Activated CD4-positive, alpha-beta memory T cell treated with anti-CD3 and anti-CD28 coated beads for 36 hours (primary cell): ENCODE results near the gene RAMP1. TPM values are rescaled to one million over a fixed set of nuclear protein-coding genes. Genes with fewer than 3 reads are reported as not detected.

Experiments
- CTCF ChIA-PET: fragments of 350-600 bp; sonication (Branson Sonifier 250); formaldehyde crosslinking; loops from one replicate; lab custom pipeline; 2021; ENCODE audit warnings: antibody characterized with exemption, inconsistent platforms; lab: Charles Lee
- POLR2A ChIA-PET: fragments of 350-600 bp; sonication (Branson Sonifier 250); formaldehyde crosslinking; loops from one replicate; lab custom pipeline; 2021; ENCODE audit warnings: antibody characterized with exemption; lab: Charles Lee
- DNase-seq: peaks from one replicate; pipeline ENCODE4 v3.0.0-alpha.2; 2020
- H3K27ac Mint-ChIP-seq: one replicate; pipeline ENCODE4 v1.8.0; 2021; ENCODE audit warnings: mixed read lengths
- H3K27me3 Mint-ChIP-seq: one replicate; pipeline ENCODE4 v1.8.0; 2021; ENCODE audit warnings: mixed read lengths
- H3K36me3 Mint-ChIP-seq: one replicate; pipeline ENCODE4 v1.8.0; 2021; ENCODE audit warnings: mixed read lengths
- H3K4me1 Mint-ChIP-seq: one replicate; pipeline ENCODE4 v1.8.0; 2021; ENCODE audit warnings: low read depth, mixed read lengths
- H3K4me3 Mint-ChIP-seq: one replicate; pipeline ENCODE4 v1.8.0; 2021; ENCODE audit warnings: mild to moderate bottlenecking, mixed read lengths
- H3K9me3 Mint-ChIP-seq: one replicate; pipeline ENCODE4 v1.8.0; 2021; ENCODE audit warnings: mixed read lengths
- intact Hi-C: fragments of 100-400 bp; cut with micrococcal nuclease; formaldehyde crosslinking; loops from one replicate; pipeline ENCODE4 v1.15.1; 2023
- total RNA-seq, 2 experiments: library from RNA; stranded (reverse); gene quantifications; one replicate each; pipeline ENCODE4 v1.2.3, GENCODE V29; 2021

The RAMP1 gene
- total RNA-seq, 2 experiments from 2014 or later: 0.77 to 0.97 TPM

- Mint-ChIP-seq H3K27ac (no peak overlapping the region), H3K4me3 (no peak overlapping the region), H3K9me3 (no peaks in the 10 kb centered on the region), H3K4me1 (peaks cover 21% of the 10 kb centered on the region), H3K27me3 (no peaks in the 10 kb centered on the region), H3K36me3 (no peaks in the 10 kb centered on the region)
- ChIA-PET POLR2A (no interaction called here), CTCF (no interaction called here)
- no peak for DNase-seq
- intact Hi-C loops: loop anchor here (5.0 kb wide), 1 partner anchor 47 kb away; the partner anchor contains the start of gene UBE2F
Observed at GRCh38 chr2:237920673-237921072, 61.2 kb downstream of the RAMP1 start.

- POLR2A ChIA-PET: no interaction called here
- no peak for DNase-seq
- no peaks in the 10 kb centered on the region for H3K36me3 Mint-ChIP-seq
Observed at GRCh38 chr2:237921967-237922492, 62.6 kb downstream of the RAMP1 start.

GRCh38 chr2:237922641-237923361 is 63.4 kb downstream of the RAMP1 start:
- ChIA-PET POLR2A (no interaction called here), CTCF (interaction anchor here (0.6 to 2.9 kb wide), 24 partner anchors 9 to 410 kb away, joined by 3 to 12 read pairs (median 3); partner anchors contain the start of gene SCLY)
- peaks cover 33% of the 10 kb centered on the region for H3K4me1 Mint-ChIP-seq
- H3K36me3 Mint-ChIP-seq: no peaks in the 10 kb centered on the region
- intact Hi-C loops: loop anchor here (5.0 kb wide), 1 partner anchor 44 kb away; the partner anchor contains the start of gene UBE2F
- H3K9me3 Mint-ChIP-seq: no peaks in the 10 kb centered on the region
- no peak overlapping the region for H3K4me3 Mint-ChIP-seq
- H3K27me3 Mint-ChIP-seq: no peaks in the 10 kb centered on the region
- H3K27ac Mint-ChIP-seq: no peak overlapping the region
- DNase-seq: peak; percentile 37

More at GRCh38 chr2:237921967-237922492, 62.6 kb downstream of the RAMP1 start:
- CTCF ChIA-PET: interaction anchor here (1.2 to 2.9 kb wide), 4 partner anchors 10 to 20 kb away, joined by 3 to 12 read pairs (median 8); no protein-coding TSS in a partner anchor
- Mint-ChIP-seq H3K4me3 (no peak overlapping the region), H3K27ac (no peak overlapping the region), H3K27me3 (no peaks in the 10 kb centered on the region), H3K4me1 (peaks cover 30% of the 10 kb centered on the region), H3K9me3 (no peaks in the 10 kb centered on the region)
- intact Hi-C loops: loop anchor here (5.0 kb wide), 1 partner anchor 45 kb away; the partner anchor contains the start of gene UBE2F

GRCh38 chr2:237923481-237924163 is 64.2 kb downstream of the RAMP1 start:
- Mint-ChIP-seq H3K27me3 (no peaks in the 10 kb centered on the region), H3K4me1 (peaks cover 33% of the 10 kb centered on the region), H3K4me3 (peak overlapping the region; percentile 48), H3K9me3 (no peaks in the 10 kb centered on the region), H3K36me3 (no peaks in the 10 kb centered on the region), H3K27ac (no peak overlapping the region)
- intact Hi-C loops: loop anchor here (5.0 kb wide), 1 partner anchor 44 kb away; the partner anchor contains the start of gene UBE2F
- ChIA-PET POLR2A (no interaction called here), CTCF (interaction anchor here (0.6 to 2.9 kb wide), 26 partner anchors 8 to 411 kb away, joined by 3 to 12 read pairs (median 3); partner anchors contain the start of gene SCLY)
- peak; percentile 85 for DNase-seq

GRCh38 chr2:237924164-237924534 is 64.7 kb downstream of the RAMP1 start:
- no peak overlapping the region for H3K27ac Mint-ChIP-seq
- ChIA-PET CTCF (interaction anchor here (0.7 to 2.9 kb wide), 8 partner anchors 15 to 140 kb away, joined by 3 to 12 read pairs (median 3); no protein-coding TSS in a partner anchor), POLR2A (no interaction called here)
- no peaks in the 10 kb centered on the region for H3K27me3 Mint-ChIP-seq
- no peak overlapping the region for H3K4me3 Mint-ChIP-seq
- H3K9me3 Mint-ChIP-seq: no peaks in the 10 kb centered on the region
- peaks cover 33% of the 10 kb centered on the region for H3K4me1 Mint-ChIP-seq
- no peak for DNase-seq
- intact Hi-C loops: loop anchor here (5.0 kb wide), 1 partner anchor 43 kb away; the partner anchor contains the start of gene UBE2F
- no peaks in the 10 kb centered on the region for H3K36me3 Mint-ChIP-seq

- peak; percentile 38 for DNase-seq
- H3K27ac Mint-ChIP-seq: no peak overlapping the region
- intact Hi-C loops: no loop called here
- ChIA-PET POLR2A (no interaction called here), CTCF (no interaction called here)
- H3K4me3 Mint-ChIP-seq: no peak overlapping the region
- no peaks in the 10 kb centered on the region for H3K36me3 Mint-ChIP-seq
- H3K9me3 Mint-ChIP-seq: peaks cover 6% of the 10 kb centered on the region
- H3K4me1 Mint-ChIP-seq: peaks cover 30% of the 10 kb centered on the region
- H3K27me3 Mint-ChIP-seq: no peaks in the 10 kb centered on the region
Observed at GRCh38 chr2:237927135-237927534, 67.7 kb downstream of the RAMP1 start.

GRCh38 chr2:237927986-237928385 is 68.6 kb downstream of the RAMP1 start:
- ChIA-PET POLR2A (no interaction called here), CTCF (no interaction called here)
- Mint-ChIP-seq H3K27me3 (no peaks in the 10 kb centered on the region), H3K4me1 (peaks cover 26% of the 10 kb centered on the region), H3K9me3 (peaks cover 6% of the 10 kb centered on the region), H3K27ac (no peak overlapping the region), H3K4me3 (no peak overlapping the region), H3K36me3 (no peaks in the 10 kb centered on the region)
- DNase-seq: no peak
- intact Hi-C loops: no loop called here

- CTCF ChIA-PET: interaction anchor here (0.6 kb wide), 1 partner anchor 9 kb away, joined by 3 read pairs; no protein-coding TSS in a partner anchor
- no peak overlapping the region for H3K27ac Mint-ChIP-seq
- peaks cover 6% of the 10 kb centered on the region for H3K9me3 Mint-ChIP-seq
- no peaks in the 10 kb centered on the region for H3K36me3 Mint-ChIP-seq
- H3K4me1 Mint-ChIP-seq: peaks cover 26% of the 10 kb centered on the region
- H3K4me3 Mint-ChIP-seq: no peak overlapping the region
- DNase-seq: no peak
- intact Hi-C loops: no loop called here
- H3K27me3 Mint-ChIP-seq: no peaks in the 10 kb centered on the region
- POLR2A ChIA-PET: no interaction called here
Observed at GRCh38 chr2:237929979-237930378, 70.6 kb downstream of the RAMP1 start.

GRCh38 chr2:237931205-237931721 is 71.8 kb downstream of the RAMP1 start:
- DNase-seq: no peak
- Mint-ChIP-seq H3K27ac (no peak overlapping the region), H3K9me3 (peaks cover 6% of the 10 kb centered on the region), H3K4me3 (no peak overlapping the region), H3K36me3 (no peaks in the 10 kb centered on the region), H3K27me3 (no peaks in the 10 kb centered on the region), H3K4me1 (peaks cover 16% of the 10 kb centered on the region)
- intact Hi-C loops: no loop called here
- ChIA-PET CTCF (interaction anchor here (1.6 kb wide), 1 partner anchor 8 kb away, joined by 9 read pairs; no protein-coding TSS in a partner anchor), POLR2A (no interaction called here)

- Mint-ChIP-seq H3K36me3 (no peaks in the 10 kb centered on the region), H3K4me1 (peaks cover 9% of the 10 kb centered on the region), H3K27ac (peak overlapping the region; percentile 60), H3K4me3 (no peak overlapping the region), H3K9me3 (peaks cover 6% of the 10 kb centered on the region), H3K27me3 (no peaks in the 10 kb centered on the region)
- ChIA-PET CTCF (interaction anchor here (1.6 kb wide), 1 partner anchor 10 kb away, joined by 9 read pairs; no protein-coding TSS in a partner anchor), POLR2A (no interaction called here)
- no peak for DNase-seq
- intact Hi-C loops: no loop called here
Observed at GRCh38 chr2:237932731-237933131, 73.3 kb downstream of the RAMP1 start.

- CTCF ChIA-PET: no interaction called here
- intact Hi-C loops: no loop called here
- peaks cover 6% of the 10 kb centered on the region for H3K9me3 Mint-ChIP-seq
- no peak overlapping the region for H3K27ac Mint-ChIP-seq
- peaks cover 12% of the 10 kb centered on the region for H3K4me1 Mint-ChIP-seq
- POLR2A ChIA-PET: no interaction called here
- H3K4me3 Mint-ChIP-seq: no peak overlapping the region
- no peaks in the 10 kb centered on the region for H3K27me3 Mint-ChIP-seq
- no peak for DNase-seq
- H3K36me3 Mint-ChIP-seq: no peaks in the 10 kb centered on the region
Observed at GRCh38 chr2:237934186-237934585, 74.8 kb downstream of the RAMP1 start.
